Measurements from ENCODE around the gene ENTREP3. TPM values are rescaled to one million over a fixed set of nuclear protein-coding genes. Genes with fewer than 3 reads are reported as not detected.
A peak's percentile ranks its signal among the peaks of the same experiment; 100 is the strongest.

ENTREP3 gene
- total RNA-seq, 2 experiments from 2014 or later: 9.1 to 59.3 TPM

DNA sequence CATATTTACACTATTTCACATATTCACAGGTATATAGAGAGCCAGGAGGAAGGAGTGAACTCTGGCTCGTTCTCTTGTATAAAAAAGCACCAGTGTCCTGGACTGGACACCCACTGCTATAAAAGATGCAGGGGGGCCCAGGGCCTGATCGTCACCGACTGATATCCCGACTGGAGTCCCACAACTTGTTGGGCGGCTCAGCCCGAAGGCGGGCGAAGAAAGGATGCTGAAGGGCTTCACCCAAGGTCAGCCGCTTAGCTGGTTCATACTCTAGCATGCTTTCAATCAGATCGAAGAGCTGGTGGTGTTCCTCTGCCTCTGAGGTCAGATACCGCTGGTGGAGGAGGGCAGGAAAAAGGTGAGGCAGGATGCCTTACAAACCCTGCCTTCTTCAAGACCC is 7.8 kb upstream of the ENTREP3 start:
- intact Hi-C loops (cut with micrococcal nuclease; ENCODE audit: unreplicated experiment): loop anchor here (5.0 kb wide), 1 partner anchor 56 kb away; the partner anchor contains the start of genes MTX1 and THBS3
- Histone ChIP-seq H3K79me2 (ENCODE audit: insufficient read depth, low read depth, low read length) (peaks cover 19% of the 10 kb centered on the region; the same call in 1 of the 2 replicates), H3K27ac (ENCODE audit: low read depth, low read length, poor library complexity, severe bottlenecking) (peak overlapping the region; percentile 51), H3K4me2 (ENCODE audit: low read length) (peak overlapping the region; percentile 73), H3K36me3 (ENCODE audit: insufficient read depth, low read length) (peaks cover 78% of the 10 kb centered on the region), H3K4me1 (ENCODE audit: insufficient read depth, low read length, poor library complexity, severe bottlenecking) (peaks cover 17% of the 10 kb centered on the region), H3K9me3 (ENCODE audit: low read length) (no peaks in the 10 kb centered on the region), H4K20me1 (ENCODE audit: insufficient read depth, low read length) (no peaks in the 10 kb centered on the region), H2AFZ (ENCODE audit: low read length) (no peak overlapping the region), H3K9me2 (ENCODE audit: insufficient read depth, low read length) (no peaks in the 10 kb centered on the region), H3K4me3 (ENCODE audit: low read depth, low read length, poor library complexity, severe bottlenecking) (no peak overlapping the region)
- no peak for DNase-seq (ENCODE audit: low spot score)
- ChIA-PET CTCF (ENCODE audit: unreplicated experiment) (no interaction called here), POLR2A (interaction anchor here (1.1 kb wide), 1 partner anchor 10 kb away, joined by 6 read pairs; the partner anchor contains the start of gene CLK2)
- BruUV-seq (replicated peaks): TSS peak; percentile 48
- TF ChIP-seq, protein P1, sequence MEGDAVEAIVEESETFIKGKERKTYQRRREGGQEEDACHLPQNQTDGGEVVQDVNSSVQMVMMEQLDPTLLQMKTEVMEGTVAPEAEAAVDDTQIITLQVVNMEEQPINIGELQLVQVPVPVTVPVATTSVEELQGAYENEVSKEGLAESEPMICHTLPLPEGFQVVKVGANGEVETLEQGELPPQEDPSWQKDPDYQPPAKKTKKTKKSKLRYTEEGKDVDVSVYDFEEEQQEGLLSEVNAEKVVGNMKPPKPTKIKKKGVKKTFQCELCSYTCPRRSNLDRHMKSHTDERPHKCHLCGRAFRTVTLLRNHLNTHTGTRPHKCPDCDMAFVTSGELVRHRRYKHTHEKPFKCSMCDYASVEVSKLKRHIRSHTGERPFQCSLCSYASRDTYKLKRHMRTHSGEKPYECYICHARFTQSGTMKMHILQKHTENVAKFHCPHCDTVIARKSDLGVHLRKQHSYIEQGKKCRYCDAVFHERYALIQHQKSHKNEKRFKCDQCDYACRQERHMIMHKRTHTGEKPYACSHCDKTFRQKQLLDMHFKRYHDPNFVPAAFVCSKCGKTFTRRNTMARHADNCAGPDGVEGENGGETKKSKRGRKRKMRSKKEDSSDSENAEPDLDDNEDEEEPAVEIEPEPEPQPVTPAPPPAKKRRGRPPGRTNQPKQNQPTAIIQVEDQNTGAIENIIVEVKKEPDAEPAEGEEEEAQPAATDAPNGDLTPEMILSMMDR (conservative IDR thresholded peaks at IDR 0.05; ENCODE audit: low read length): no peak
- no peak for TF ChIP-seq EZH2phosphoT487 (IDR thresholded peaks at IDR 0.05; ENCODE audit: borderline replicate concordance, low read depth, low read length)

DNA sequence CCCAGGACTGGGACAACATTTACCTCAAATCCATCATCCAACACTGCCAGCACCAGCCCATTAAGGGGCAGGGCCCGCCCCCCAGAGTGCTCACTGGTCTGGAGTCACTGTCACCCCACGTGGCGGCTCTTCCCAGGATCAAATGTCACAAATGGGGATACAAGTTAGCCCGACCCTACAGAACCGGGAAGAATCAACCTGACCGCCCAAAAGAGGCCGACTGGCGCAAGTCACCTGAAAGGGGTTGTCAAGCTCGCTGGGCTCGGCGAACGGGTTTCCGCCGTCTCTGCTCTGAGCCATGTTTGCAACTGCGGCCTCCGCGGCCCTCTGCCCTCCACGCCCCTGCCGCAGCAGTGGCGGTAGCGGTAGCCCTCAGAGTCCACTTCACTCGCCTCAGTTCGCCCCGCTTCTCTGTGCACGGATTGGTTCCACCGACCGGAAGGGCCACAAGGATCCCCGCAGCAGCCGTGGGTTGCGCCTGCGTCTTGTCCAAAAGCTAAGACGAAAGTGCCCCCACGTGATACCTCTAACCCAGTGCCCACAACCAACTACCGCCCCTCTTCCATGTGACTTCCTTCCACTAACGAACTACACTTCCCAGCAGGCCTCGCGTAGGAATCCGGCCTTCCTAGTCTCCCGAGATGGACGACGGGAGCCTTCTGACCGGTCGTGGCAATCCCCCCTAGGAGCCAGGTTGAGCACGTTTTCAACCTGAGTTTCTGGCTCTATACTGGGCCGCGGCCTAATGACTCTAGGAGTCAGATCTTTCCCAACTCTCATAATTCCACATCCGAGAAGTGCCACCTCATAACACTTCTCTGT is 6.8 kb upstream of the ENTREP3 start, which contains the start of gene SCAMP3:
Gene SCAMP3, minus strand, starts transcription at position 509 of the 822 bp plus-strand sequence. Its CDS starts 209 bp downstream, at position 300.
- peaks cover 19% of the 10 kb centered on the region; the same call in 1 of the 2 replicates for H3K79me2 ChIP-seq (ENCODE audit: insufficient read depth, low read depth, low read length)
- BruUV-seq (replicated peaks): no TSS peak
- H3K4me1 ChIP-seq (ENCODE audit: insufficient read depth, low read length, poor library complexity, severe bottlenecking): peaks cover 17% of the 10 kb centered on the region
- H3K9me3 ChIP-seq (ENCODE audit: low read length): no peaks in the 10 kb centered on the region
- no peaks in the 10 kb centered on the region for H3K9me2 ChIP-seq (ENCODE audit: insufficient read depth, low read length)
- H3K4me3 ChIP-seq (ENCODE audit: low read depth, low read length, poor library complexity, severe bottlenecking): peak within 1 kb of the TSS; percentile 84
- CTCF ChIA-PET (ENCODE audit: unreplicated experiment): interaction anchor here (0.9 to 3.4 kb wide), 2 partner anchors 11 to 69 kb away, joined by 3 to 10 read pairs; no protein-coding TSS in a partner anchor
- POLR2A ChIA-PET: interaction anchor here (0.6 to 2.3 kb wide), 2 partner anchors 11 to 13 kb away, joined by 8 to 13 read pairs; partner anchors contain the start of gene CLK2
- H4K20me1 ChIP-seq (ENCODE audit: insufficient read depth, low read length): no peaks in the 10 kb centered on the region
- H3K4me2 ChIP-seq (ENCODE audit: low read length): peak within 1 kb of the TSS; percentile 73
- H3K27ac ChIP-seq (ENCODE audit: low read depth, low read length, poor library complexity, severe bottlenecking): peak within 1 kb of the TSS; percentile 51
- intact Hi-C loops (cut with micrococcal nuclease; ENCODE audit: unreplicated experiment): loop anchor here (5.0 kb wide), 1 partner anchor 55 kb away; the partner anchor contains the start of genes MTX1 and THBS3
- peaks cover 74% of the 10 kb centered on the region for H3K36me3 ChIP-seq (ENCODE audit: insufficient read depth, low read length)
- TF ChIP-seq, protein P1 (conservative IDR thresholded peaks at IDR 0.05; ENCODE audit: low read length): no peak
- TF ChIP-seq EZH2phosphoT487 (IDR thresholded peaks at IDR 0.05; ENCODE audit: borderline replicate concordance, low read depth, low read length): no peak
- DNase-seq (ENCODE audit: low spot score): peak; percentile 96
- H2AFZ ChIP-seq (ENCODE audit: low read length): peak within 1 kb of the TSS; percentile 72
